Measurements from ENCODE around the gene CCDC85C.
A peak's percentile ranks its signal among the peaks of the same experiment; 100 is the strongest.

CCDC85C gene

GRCh38 chr14:99604766-99605298 lies 825 bp upstream of the CCDC85C start:
- DNase-seq: peak; percentile 89

GRCh38 chr14:99604278-99604765 lies 315 bp upstream of the CCDC85C start:
- DNase-seq: peak; percentile 95

- peak; percentile 58 for DNase-seq
Observed at GRCh38 chr14:99602788-99603415, 1.1 kb downstream of the CCDC85C start.

DNA sequence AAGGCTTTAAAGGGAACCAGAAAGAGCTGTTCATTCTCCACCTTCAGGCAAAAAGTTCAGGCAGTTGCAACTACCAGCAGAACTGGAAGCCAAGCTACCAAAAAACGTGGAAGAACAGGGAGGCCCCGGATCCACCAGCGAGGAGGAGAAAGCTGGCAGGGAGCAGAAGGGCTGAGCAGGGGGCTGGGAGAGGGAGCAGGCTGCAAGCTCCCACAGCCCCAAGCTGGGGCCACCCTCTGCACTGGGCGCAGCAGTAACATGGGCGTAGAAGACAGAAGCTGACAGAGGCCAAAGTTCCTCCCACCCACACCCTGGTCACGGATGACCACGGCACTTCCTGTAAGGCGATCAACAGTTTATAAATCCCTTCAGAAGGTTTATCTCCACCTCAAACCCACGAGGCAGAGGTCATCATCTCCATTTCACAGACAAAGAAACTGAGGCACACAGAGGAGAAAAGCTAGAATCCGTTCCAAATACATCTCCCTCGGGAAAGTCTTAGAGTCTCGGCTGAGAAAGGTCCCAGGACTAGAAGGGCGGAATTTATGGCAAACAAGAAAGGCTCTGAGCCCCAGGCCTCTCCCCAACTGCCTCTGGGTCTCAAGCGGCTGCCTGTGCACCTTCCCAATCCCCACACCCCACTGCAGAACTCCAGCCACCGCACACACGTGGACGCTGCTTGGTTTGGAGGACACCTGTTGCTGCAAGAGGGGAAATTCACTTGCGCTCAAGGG lies 1.8 kb downstream of the CCDC85C start:
- peak; percentile 58 for DNase-seq

GRCh38 chr14:99601361-99601831 lies 2.6 kb downstream of the CCDC85C start:
- DNase-seq: no peak

GRCh38 chr14:99600232-99600888 lies 3.6 kb downstream of the CCDC85C start:
- DNase-seq: no peak

- no peak for DNase-seq
Observed at GRCh38 chr14:99599393-99599792, 4.6 kb downstream of the CCDC85C start.

- peak; percentile 72 for DNase-seq
Observed at GRCh38 chr14:99598774-99599173, 5.2 kb downstream of the CCDC85C start.

- DNase-seq: no peak
Observed at GRCh38 chr14:99597911-99598600, 6.0 kb downstream of the CCDC85C start.

GRCh38 chr14:99596772-99597171 lies 7.2 kb downstream of the CCDC85C start:
- no peak for DNase-seq

- no peak for DNase-seq
Observed at GRCh38 chr14:99596071-99596627, 7.9 kb downstream of the CCDC85C start.

GRCh38 chr14:99595524-99595923 lies 8.5 kb downstream of the CCDC85C start:
- no peak for DNase-seq

- no peak for DNase-seq
Observed at GRCh38 chr14:99595034-99595433, 9.0 kb downstream of the CCDC85C start.

DNA sequence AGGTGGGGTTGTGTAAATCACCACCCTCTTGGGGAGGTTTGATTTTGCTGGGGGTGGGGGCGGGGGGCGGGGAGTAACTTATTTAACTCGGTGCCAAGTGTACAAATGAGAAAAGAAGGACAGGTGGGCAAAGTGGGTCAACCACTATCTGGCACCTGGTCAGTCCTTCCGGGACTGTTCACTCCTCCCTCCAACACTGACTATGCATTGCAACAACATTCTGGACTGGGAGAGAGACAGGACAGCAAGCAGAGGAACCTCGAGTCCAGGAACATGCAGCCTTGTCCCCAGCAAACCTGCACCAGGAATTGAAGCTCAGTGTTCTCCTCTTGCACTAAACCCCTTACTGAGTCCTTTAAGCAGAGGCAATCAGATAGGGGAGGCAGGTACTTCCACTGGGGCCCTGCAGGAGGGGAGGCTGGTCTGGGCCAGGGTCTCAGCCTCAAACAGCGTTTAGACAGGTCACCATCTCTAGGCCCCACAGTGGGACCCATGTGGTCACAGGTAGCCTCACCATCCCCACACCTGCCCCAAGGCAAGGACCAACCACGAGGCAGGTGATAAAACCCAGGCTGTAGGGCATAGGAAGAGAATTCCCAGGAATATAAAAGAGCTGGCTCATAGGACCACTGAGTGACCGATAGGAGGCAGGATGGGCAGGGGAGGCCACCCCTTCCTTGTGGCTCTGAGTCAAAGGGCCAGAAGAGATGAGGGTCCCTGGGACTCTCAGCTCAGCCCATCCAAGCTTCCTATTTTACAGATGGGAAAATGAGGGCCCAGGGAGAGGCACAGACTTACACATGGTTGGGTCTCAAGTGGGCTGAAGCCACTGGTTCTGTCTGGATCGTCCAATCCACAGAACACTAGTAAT lies 9.8 kb downstream of the CCDC85C start:
- DNase-seq: no peak

DNA sequence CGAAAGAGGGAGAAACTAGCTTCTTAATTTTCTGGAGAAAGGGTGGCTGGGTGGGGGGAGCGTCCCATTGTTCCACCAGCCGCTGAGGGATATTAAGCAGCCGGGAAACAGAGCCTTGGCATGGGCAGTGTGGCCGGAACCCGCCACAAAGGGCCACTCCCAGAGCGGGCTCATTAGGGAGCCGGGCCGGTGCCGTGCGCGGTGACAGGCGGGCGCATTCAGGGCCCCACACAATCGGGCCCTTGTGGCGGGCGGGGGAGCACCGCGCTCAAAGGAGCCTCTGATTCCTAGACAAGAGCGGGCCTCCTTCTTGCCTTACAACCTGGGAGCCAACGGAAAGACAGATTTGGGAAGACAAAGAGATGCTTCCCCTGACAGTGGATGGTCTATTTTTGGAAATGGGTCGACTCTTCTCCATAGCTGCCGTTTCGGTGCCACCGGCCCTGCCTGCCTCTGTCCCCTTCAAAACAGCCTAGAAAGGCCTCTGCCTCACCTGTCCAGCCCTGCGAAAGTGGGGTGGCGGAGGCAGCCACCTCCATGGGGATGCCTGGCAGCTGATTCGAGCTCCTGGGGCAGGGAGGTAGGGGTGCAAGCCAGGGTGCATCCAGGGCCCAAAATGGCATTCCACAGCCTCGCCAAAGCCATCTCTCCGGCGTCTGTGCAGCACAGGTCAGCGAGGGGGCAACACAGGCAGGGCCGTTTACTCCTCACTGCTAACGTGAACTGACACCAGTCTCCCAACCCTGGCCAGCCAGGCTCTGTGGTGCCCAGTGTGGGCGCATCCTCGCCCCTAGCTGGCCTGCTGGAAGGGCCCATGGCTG lies 10.9 kb downstream of the CCDC85C start:
- peak; percentile 88 for DNase-seq

DNA sequence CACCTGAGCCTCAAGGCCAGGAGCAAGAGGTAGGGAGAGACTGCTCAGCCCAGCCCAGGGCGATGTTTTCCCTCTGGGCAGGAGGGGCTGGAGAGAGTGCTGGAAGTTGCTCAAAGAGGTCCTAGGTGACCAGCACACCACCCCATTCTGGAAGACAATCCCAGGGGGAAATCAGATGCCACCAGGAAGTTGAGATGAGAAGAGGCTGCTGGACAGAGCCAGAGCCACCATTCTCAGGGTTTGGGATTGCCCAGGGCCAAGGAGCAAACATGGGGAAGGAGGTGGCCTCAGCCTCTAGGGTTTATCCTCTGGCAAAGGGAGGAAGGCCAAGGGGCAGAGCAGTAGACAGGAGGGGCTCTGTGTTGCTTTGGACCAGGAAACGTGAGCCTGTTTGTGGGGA lies 11.6 kb downstream of the CCDC85C start:
- no peak for DNase-seq

DNA sequence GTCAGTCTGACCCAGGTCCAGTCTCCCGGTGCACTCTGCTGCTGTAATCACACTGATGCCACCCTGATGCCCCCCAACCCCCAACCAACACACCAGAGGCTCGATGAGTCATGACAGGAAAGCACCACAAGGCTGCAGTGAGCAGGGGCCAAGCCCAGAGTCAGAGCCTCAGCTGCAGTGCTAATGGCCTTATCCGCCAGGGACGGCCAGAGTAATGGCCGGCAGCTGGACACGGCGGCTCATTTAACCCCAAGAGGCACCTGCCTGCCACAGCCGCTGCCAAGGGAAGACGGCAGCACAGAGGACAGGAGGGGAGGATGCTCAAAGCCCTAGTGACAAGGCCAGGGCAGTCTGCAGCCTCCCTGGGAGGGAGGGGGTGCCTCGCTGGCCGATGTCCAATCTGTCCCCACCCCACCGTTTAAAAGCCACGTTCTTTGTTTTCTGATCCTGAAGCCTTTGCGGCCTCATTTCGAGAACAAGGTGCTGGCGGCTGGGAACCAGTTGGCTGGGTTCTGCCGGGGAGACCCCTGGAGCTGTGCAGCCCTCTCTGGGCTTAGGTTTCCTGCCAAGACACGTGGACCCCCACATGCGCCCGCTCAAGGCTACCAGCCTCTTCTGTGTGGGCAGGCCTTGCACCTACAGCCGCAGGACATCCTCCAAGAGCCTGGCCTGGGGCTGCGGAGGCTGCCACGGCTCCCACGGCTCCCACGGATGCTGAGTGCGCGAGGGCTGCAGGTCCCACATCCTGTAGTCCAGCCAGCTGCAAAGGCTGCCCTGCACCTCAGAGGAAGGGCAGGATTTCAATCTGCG lies 13.1 kb downstream of the CCDC85C start:
- peak; percentile 80 for DNase-seq

DNA sequence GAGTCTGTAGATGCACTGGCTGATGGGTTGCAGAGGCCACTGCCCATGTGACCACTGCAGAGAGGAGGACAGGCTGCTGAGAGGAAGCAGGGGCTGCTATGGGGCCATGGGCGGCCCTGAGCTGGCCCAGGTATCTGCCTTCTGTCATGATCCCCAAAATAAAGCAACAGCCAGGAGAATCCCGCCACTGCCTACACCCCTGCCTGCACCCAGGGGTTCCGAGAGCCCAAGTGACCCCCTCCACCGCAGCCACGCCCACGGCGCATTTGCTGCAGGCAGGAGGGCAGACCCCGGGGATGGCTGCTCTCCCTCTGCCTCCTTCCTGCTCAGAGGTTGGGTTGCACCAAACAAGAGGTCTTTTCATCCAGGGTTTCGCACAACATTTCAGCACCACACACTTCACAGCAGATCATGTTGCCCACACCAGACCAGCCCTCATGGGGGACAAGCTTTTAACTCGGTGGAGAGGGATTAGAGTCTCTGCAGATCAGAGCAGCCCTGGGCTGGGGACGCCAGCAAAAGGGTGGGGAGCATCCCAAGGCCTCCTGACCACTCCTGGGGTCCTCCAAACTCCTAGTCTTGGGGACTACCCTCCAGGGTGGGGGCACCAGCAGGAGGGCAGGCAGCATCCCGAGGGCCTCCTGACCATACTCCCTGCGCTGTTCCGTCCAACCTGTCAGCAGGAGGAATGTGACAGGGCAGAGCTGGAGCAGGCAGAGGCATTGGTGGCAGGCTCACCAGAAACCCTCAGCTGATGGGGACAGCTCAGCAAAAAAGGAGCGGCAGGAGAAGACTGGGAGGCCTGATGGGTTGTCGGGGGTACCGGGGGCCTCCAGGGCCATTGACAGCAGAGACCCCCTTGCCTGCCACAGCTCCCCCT lies 14.1 kb downstream of the CCDC85C start:
- DNase-seq: peak; percentile 39

DNA sequence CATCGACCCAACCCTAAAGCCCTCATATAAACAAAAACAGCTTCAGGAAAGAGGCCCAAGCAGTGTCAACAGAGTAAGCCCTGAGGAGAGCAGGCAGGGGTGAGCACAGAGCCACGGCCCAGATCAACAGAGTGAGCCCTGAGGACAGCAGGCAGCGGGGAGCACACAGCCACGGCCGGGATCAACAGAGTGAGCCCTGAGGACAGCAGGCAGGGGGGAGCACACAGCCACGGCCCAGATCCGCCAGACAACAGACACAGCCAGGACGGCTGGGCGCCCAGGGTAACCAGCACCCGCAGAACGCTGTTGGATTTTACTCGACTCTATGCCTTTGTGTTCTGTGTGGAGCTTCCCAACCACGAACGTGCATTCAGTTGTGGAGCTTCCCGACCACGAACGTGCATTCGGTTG lies 15.0 kb downstream of the CCDC85C start:
- DNase-seq: no peak

Data from retina (tissue), 1 donor.